HCT116 (cell line): ENCODE results near the gene INSRR. TPM values are rescaled to one million over a fixed set of nuclear protein-coding genes. Genes with fewer than 3 reads are reported as not detected.

Source experiments
- ATAC-seq: fragments of 200-7000 bp; cut with Tn5 transposase; 2 replicates; pipeline ENCODE4 v1.9.1; 2020; ENCODE audit warnings: mild to moderate bottlenecking, moderate library complexity
- BruUV-seq: library from RNA; stranded (reverse); fragments of 400-500 nt; replicated peaks from 2 replicates; lab custom pipeline; 2021; lab: Mats Ljungman, UMichigan
- CTCF ChIA-PET: fragments of 300-600 bp; sonication (Branson Sonifier 250); formaldehyde crosslinking; loops from one replicate; lab custom pipeline; 2021; ENCODE audit warnings: antibody characterized with exemption; lab: Charles Lee
- POLR2A ChIA-PET: fragments of 300-600, 350-600 bp; sonication (Branson Sonifier 250); formaldehyde crosslinking; loops from one replicate; lab custom pipeline; 2021; ENCODE audit warnings: antibody characterized with exemption; lab: Charles Lee
- RAD21 ChIA-PET, 2 experiments: fragments of 300-600 bp; sonication (Branson Sonifier 250); formaldehyde crosslinking; loops; one replicate each; lab custom pipeline; 2023; ENCODE audit warnings: low total read pairs in 2 of 2; ENCODE audit not compliant: uncharacterized antibody in 2 of 2, unreplicated experiment in 2 of 2, low non-redundant PET in 1 of 2; lab: Charles Lee
- DNase-seq: peaks from one replicate; pipeline ENCODE4 v3.0.0-alpha.2; 2010; ENCODE audit warnings: low read depth, low spot score
- H2AFZ ChIP-seq: fragments of 200-600 bp; shearing (Covaris generic), sonication (generic); 2 replicates; pipeline ENCODE4 v1.6.1; 2017; ENCODE audit warnings: low read depth, mixed run types, mixed read lengths, antibody characterized with exemption, low read length; ENCODE audit not compliant: poor library complexity, severe bottlenecking
- H3K27ac ChIP-seq: 2 replicates; pipeline ENCODE4 v1.5.1; 2012; ENCODE audit warnings: low read depth, low read length
- H3K27me3 ChIP-seq: fragments of 200-600 bp; sonication (generic); 2 replicates; pipeline ENCODE4 v1.6.1; 2016; ENCODE audit warnings: mixed run types, low read length, mixed read lengths; ENCODE audit not compliant: insufficient read depth
- H3K36me3 ChIP-seq, 2 experiments: fragments of 200-500 bp in 1 of 2; fragments of 200-600 bp in 1 of 2; sonication (Bioruptor generic) in 1 of 2; sonication (generic) in 1 of 2; 2 replicates each; pipeline versions ENCODE4 v1.5.1 to v1.6.1; 2014 to 2016; ENCODE audit warnings: low read length in 2 of 2, inconsistent platforms in 1 of 2, mixed read lengths in 1 of 2, mixed run types in 1 of 2; ENCODE audit not compliant: insufficient read depth in 2 of 2, control insufficient read depth in 1 of 2
- H3K4me1 ChIP-seq, 2 experiments: fragments of 200-600 bp in 1 of 2; sonication (generic) in 1 of 2; 2 replicates each; pipeline versions ENCODE4 v1.5.1 to v1.6.1; 2012 to 2017; ENCODE audit warnings: low read length in 2 of 2, inconsistent platforms in 1 of 2, mild to moderate bottlenecking in 1 of 2, mixed read lengths in 1 of 2, mixed run types in 1 of 2, moderate library complexity in 1 of 2; ENCODE audit not compliant: insufficient read depth in 2 of 2, control insufficient read depth in 1 of 2
- H3K4me2 ChIP-seq: fragments of 200-600 bp; sonication (generic); 2 replicates; pipeline ENCODE4 v1.6.1; 2017; ENCODE audit warnings: mixed run types, low read length, mixed read lengths
- H3K4me3 ChIP-seq, 2 experiments: fragments of 200-600 bp in 1 of 2; sonication (generic) in 1 of 2; replicated peaks in 1 of 2; 2 replicates each; pipeline ENCODE4 v1.5.1; 2011 to 2016; ENCODE audit warnings: low read length in 2 of 2, control low read depth in 1 of 2, low read depth in 1 of 2, mild to moderate bottlenecking in 1 of 2, mixed read lengths in 1 of 2, mixed run types in 1 of 2
- H3K79me2 ChIP-seq: fragments of 200-600 bp; sonication (generic); 2 replicates; pipeline ENCODE4 v1.6.1; 2017; ENCODE audit warnings: mild to moderate bottlenecking, mixed run types, low read length, moderate library complexity, mixed read lengths; ENCODE audit not compliant: insufficient read depth
- H3K9ac ChIP-seq: fragments of 200-600 bp; sonication (generic); 2 replicates; pipeline ENCODE4 v1.6.1; 2016; ENCODE audit warnings: low read length, mixed read lengths
- H3K9me2 ChIP-seq: fragments of 200-600 bp; sonication (generic), shearing (Covaris generic); 2 replicates; pipeline ENCODE4 v1.6.1; 2017; ENCODE audit warnings: mixed run types, mild to moderate bottlenecking, moderate library complexity; ENCODE audit not compliant: insufficient read depth
- H3K9me3 ChIP-seq, 2 experiments: fragments of 200-500 bp in 1 of 2; fragments of 200-600 bp in 1 of 2; sonication (Bioruptor generic) in 1 of 2; sonication (generic) in 1 of 2; 2 replicates each; pipeline ENCODE4 v1.6.1; 2014 to 2017; ENCODE audit warnings: low read length in 2 of 2, mixed read lengths in 2 of 2, inconsistent platforms in 1 of 2, low read depth in 1 of 2, mild to moderate bottlenecking in 1 of 2, mixed run types in 1 of 2, moderate library complexity in 1 of 2; ENCODE audit not compliant: control insufficient read depth in 1 of 2, insufficient read depth in 1 of 2
- H4K20me1 ChIP-seq: fragments of 200-600 bp; sonication (generic), shearing (Covaris generic); 2 replicates; pipeline ENCODE4 v1.6.1; 2017; ENCODE audit warnings: mixed run types, mild to moderate bottlenecking, moderate library complexity; ENCODE audit not compliant: insufficient read depth
- CBX3 ChIP-seq: IDR thresholded peaks from 2 replicates; pipeline ENCODE4 v1.6.1; 2012; ENCODE audit warnings: low read depth
- CTCF ChIP-seq, 3 experiments: fragments of 200-600 bp in 1 of 3; sonication (generic) in 1 of 3; IDR thresholded peaks in 2 of 3; conservative IDR thresholded peaks in 1 of 3; 2 replicates each; pipeline ENCODE4 v1.5.1; 2012 to 2017; ENCODE audit warnings: low read depth in 2 of 3, low read length in 2 of 3, antibody characterized with exemption in 1 of 3, borderline replicate concordance in 1 of 3, control low read depth in 1 of 3, mild to moderate bottlenecking in 1 of 3, mixed read lengths in 1 of 3, mixed run types in 1 of 3, moderate library complexity in 1 of 3; ENCODE audit not compliant: insufficient read depth in 1 of 3
- EZH2 ChIP-seq: fragments of 200-600 bp; sonication (generic); IDR thresholded peaks from 2 replicates; pipeline ENCODE4 v1.6.1; 2017; ENCODE audit warnings: antibody characterized with exemption, mixed run types
- POLR2AphosphoS5 ChIP-seq: IDR thresholded peaks from 2 replicates; pipeline ENCODE4 v1.6.1; 2011; ENCODE audit warnings: mild to moderate bottlenecking, low read depth, low read length, moderate library complexity
- REST ChIP-seq: IDR thresholded peaks from 2 replicates; pipeline ENCODE4 v1.6.1; 2012; ENCODE audit warnings: low read depth
- SRF ChIP-seq: IDR thresholded peaks from 2 replicates; pipeline ENCODE4 v1.6.1; 2012; ENCODE audit warnings: low read depth
- TCF7L2 ChIP-seq: IDR thresholded peaks from 2 replicates; pipeline ENCODE4 v1.7.0; 2011; ENCODE audit warnings: borderline replicate concordance, inconsistent platforms; ENCODE audit not compliant: insufficient read depth, insufficient read length; ENCODE audit errors: extremely low read depth
- YY1 ChIP-seq: IDR thresholded peaks from 2 replicates; pipeline ENCODE4 v1.6.1; 2011; ENCODE audit warnings: low read length, low read depth, moderate library complexity, mild to moderate bottlenecking; ENCODE audit not compliant: insufficient replicate concordance; ENCODE audit errors: extremely low read depth
- ZFX ChIP-seq: fragments of 450-650 bp; IDR thresholded peaks from 2 replicates; pipeline ENCODE4 v1.6.1; 2017
- intact Hi-C: fragments of 100-400 bp; cut with micrococcal nuclease; formaldehyde crosslinking; loops from 2 replicates; pipeline ENCODE4 v1.10.0; 2022
- total RNA-seq: library from RNA; stranded (reverse); gene quantifications from one replicate; pipeline ENCODE4 v1.2.1, GENCODE V29; 2021; ENCODE audit not compliant: unreplicated experiment

INSRR gene
- total RNA-seq, 1 experiment from 2014 or later: not detected

- TF ChIP-seq POLR2AphosphoS5 (no peak), EZH2 (no peak), CBX3 (no peak), REST (no peak), TCF7L2 (no peak), CTCF (IDR thresholded peaks at IDR 0.05 in 2 of 3, conservative IDR thresholded peaks at IDR 0.05 in 1 of 3; ENCODE audit: borderline replicate concordance in 1 of 3, insufficient read depth in 1 of 3, low read depth in 2 of 3, low read length in 2 of 3) (no peak), SRF (no peak), YY1 (no peak), ZFX (no peak)
- H3K4me1 ChIP-seq: peaks cover 6 to 20% of the 10 kb centered on the region in 2 experiments; a peak in 3 of 4 replicates
- no peak for DNase-seq
- no peak overlapping the region for H3K4me2 ChIP-seq
- no peaks in the 10 kb centered on the region for H3K9me2 ChIP-seq
- H2AFZ ChIP-seq: no peak overlapping the region
- intact Hi-C loops: no loop called here
- ATAC-seq: no peak
- H3K9ac ChIP-seq: no peak overlapping the region
- no TSS peak for BruUV-seq
- H3K79me2 ChIP-seq: no peaks in the 10 kb centered on the region
- ChIA-PET POLR2A (no interaction called here), CTCF (no interaction called here), RAD21 (no interaction called here)
- H3K27me3 ChIP-seq: no peaks in the 10 kb centered on the region
- H3K36me3 ChIP-seq: no peaks in the 10 kb centered on the region
- no peaks in the 10 kb centered on the region for H4K20me1 ChIP-seq
- H3K9me3 ChIP-seq: no peaks in the 10 kb centered on the region; a peak in 1 of 4 replicates
- H3K4me3 ChIP-seq: no peak overlapping the region
- no peak overlapping the region for H3K27ac ChIP-seq
These were observed 44.6 kb upstream of the INSRR start for GRCh38 chr1:156903328-156904091.
